Endothelial cell of umbilical vein (primary cell): Measurements from ENCODE around the gene CRYAB. TPM values are rescaled to one million over a fixed set of nuclear protein-coding genes. Genes with fewer than 3 reads are reported as not detected.

Source experiments
- BruUV-seq: library from RNA; stranded (reverse); fragments of 400-500 nt; replicated peaks from 2 replicates; lab custom pipeline; 2021; lab: Mats Ljungman, UMichigan
- CTCF ChIA-PET: fragments of 300-600, 350-600 bp; sonication (Branson Sonifier 250); formaldehyde crosslinking; loops from one replicate; lab custom pipeline; 2021; ENCODE audit warnings: antibody characterized with exemption, inconsistent platforms; lab: Charles Lee
- POLR2A ChIA-PET: fragments of 300-600, 350-600 bp; sonication (Branson Sonifier 250); formaldehyde crosslinking; loops from one replicate; lab custom pipeline; 2021; ENCODE audit warnings: antibody characterized with exemption, inconsistent platforms; lab: Charles Lee
- DNase-seq: peaks from one replicate; pipeline ENCODE4 v3.0.0-alpha.2; 2011; ENCODE audit warnings: low read depth, low spot score
- FAIRE-seq: peaks from 2 replicates; lab custom pipeline; 2011; peaks lifted over from hg19 to GRCh38; lab: Jason Lieb, UNC
- H2AFZ ChIP-seq: 2 replicates; pipeline ENCODE4 v1.6.0; 2012; ENCODE audit warnings: low read depth, low read length, control low read depth, inconsistent platforms
- H3K27ac ChIP-seq: 2 replicates; pipeline ENCODE4 v1.5.1; 2011; ENCODE audit warnings: low read depth, mild to moderate bottlenecking, control low read depth, low read length, moderate library complexity; ENCODE audit not compliant: insufficient read depth
- H3K27me3 ChIP-seq, 2 experiments: 2 replicates each; pipeline versions ENCODE4 v1.6.0 to v1.6.1; 2011; ENCODE audit warnings: low read length in 2 of 2, mixed read lengths in 1 of 2; ENCODE audit not compliant: control insufficient read depth in 2 of 2, insufficient read depth in 2 of 2
- H3K36me3 ChIP-seq, 2 experiments: 2 replicates in 1 of 2; 3 replicates in 1 of 2; pipeline ENCODE4 v1.5.1; 2011; ENCODE audit warnings: low read length in 2 of 2, mild to moderate bottlenecking in 1 of 2, moderate library complexity in 1 of 2; ENCODE audit not compliant: control insufficient read depth in 2 of 2, insufficient read depth in 2 of 2; ENCODE audit errors: extremely low read depth in 1 of 2
- H3K4me1 ChIP-seq: 3 replicates; pipeline ENCODE4 v1.5.1; 2011; ENCODE audit warnings: mild to moderate bottlenecking, low read length; ENCODE audit not compliant: control insufficient read depth, insufficient read depth; ENCODE audit errors: extremely low read depth
- H3K4me2 ChIP-seq: 2 replicates; pipeline ENCODE4 v1.6.1; 2011; ENCODE audit warnings: low read length, control low read depth, mixed read lengths; ENCODE audit not compliant: insufficient read depth
- H3K4me3 ChIP-seq, 3 experiments: fragments of 200-600 bp in 1 of 3; sonication (generic), shearing (Covaris generic) in 1 of 3; replicated peaks in 1 of 3; 2 replicates each; pipeline ENCODE4 v1.5.1; 2011 to 2016; ENCODE audit warnings: control low read depth in 3 of 3, low read length in 3 of 3, mild to moderate bottlenecking in 2 of 3, inconsistent platforms in 1 of 3, low read depth in 1 of 3, moderate library complexity in 1 of 3; ENCODE audit not compliant: insufficient read depth in 1 of 3
- H3K79me2 ChIP-seq: 2 replicates; pipeline ENCODE4 v1.6.0; 2012; ENCODE audit warnings: low read length, inconsistent platforms; ENCODE audit not compliant: control insufficient read depth, insufficient read depth
- H3K9ac ChIP-seq: replicated peaks from 2 replicates; pipeline ENCODE3; 2011; ENCODE audit warnings: low read length, control low read depth; ENCODE audit not compliant: insufficient read depth; ENCODE audit errors: extremely low read depth
- H3K9me1 ChIP-seq: replicated peaks from 3 replicates; pipeline ENCODE4 v1.6.0; 2011; ENCODE audit warnings: mild to moderate bottlenecking, low read length; ENCODE audit not compliant: control insufficient read depth, insufficient read depth; ENCODE audit errors: extremely low read depth
- H3K9me3 ChIP-seq: replicated peaks from 2 replicates; pipeline ENCODE4 v1.5.1; 2012; ENCODE audit warnings: low read length, inconsistent platforms; ENCODE audit not compliant: control insufficient read depth, insufficient read depth
- H4K20me1 ChIP-seq: replicated peaks from 2 replicates; pipeline ENCODE3; 2011; ENCODE audit warnings: mild to moderate bottlenecking, low read length; ENCODE audit not compliant: control insufficient read depth, insufficient read depth; ENCODE audit errors: extremely low read depth
- CTCF ChIP-seq, 2 donors: IDR thresholded peaks; 1 replicate in 1 of 2; 2 replicates in 1 of 2; pipeline ENCODE4 v1.5.1; 2011; ENCODE audit warnings: low read length in 2 of 2, mild to moderate bottlenecking in 2 of 2, moderate library complexity in 2 of 2, control low read depth in 1 of 2, inconsistent platforms in 1 of 2, low read depth in 1 of 2; ENCODE audit not compliant: insufficient read depth in 1 of 2; ENCODE audit errors: extremely low read depth in 1 of 2
- EZH2 ChIP-seq: IDR thresholded peaks from 2 replicates; pipeline ENCODE4 v1.6.1; 2012; ENCODE audit warnings: borderline replicate concordance, low read depth, mild to moderate bottlenecking, moderate library complexity, low read length, inconsistent platforms; ENCODE audit not compliant: severe bottlenecking
- FOS ChIP-seq: IDR thresholded peaks from 2 replicates; pipeline ENCODE4 v1.6.1; 2011; ENCODE audit warnings: mild to moderate bottlenecking, low read length, moderate library complexity, borderline replicate concordance; ENCODE audit not compliant: insufficient read depth
- GATA2 ChIP-seq: IDR thresholded peaks from 2 replicates; pipeline ENCODE4 v1.7.0; 2011; ENCODE audit warnings: low read depth, mild to moderate bottlenecking, moderate library complexity, mixed read lengths, low read length; ENCODE audit not compliant: insufficient read length, insufficient read depth
- JUN ChIP-seq: IDR thresholded peaks from 2 replicates; pipeline ENCODE4 v1.6.1; 2011; ENCODE audit warnings: borderline replicate concordance, low read depth; ENCODE audit not compliant: insufficient read length, insufficient read depth
- MAX ChIP-seq: IDR thresholded peaks from 2 replicates; pipeline ENCODE4 v1.6.1; 2011; ENCODE audit not compliant: insufficient read depth, insufficient read length
- MYC ChIP-seq: IDR thresholded peaks from one replicate; pipeline ENCODE4 v1.6.1; 2011; ENCODE audit warnings: mild to moderate bottlenecking, low read depth, low read length
- POLR2A ChIP-seq: IDR thresholded peaks from 2 replicates; pipeline ENCODE4 v1.6.1; 2012; ENCODE audit warnings: low read depth, mild to moderate bottlenecking, control low read depth, low read length
- POLR2AphosphoS5 ChIP-seq: IDR thresholded peaks from 2 replicates; pipeline ENCODE4 v1.6.1; 2012; ENCODE audit warnings: low read depth, mild to moderate bottlenecking, control low read depth, low read length, moderate library complexity; ENCODE audit not compliant: insufficient read depth
- dilution Hi-C: fragments of 300-500 bp; cut with MboI; formaldehyde crosslinking; loops from one replicate; pipeline ENCODE4 v1.15.0; 2019; ENCODE audit warnings: low sequenced_read_pairs; ENCODE audit not compliant: extremely low pct_ligation_motif_present
- intact Hi-C: fragments of 100-400 bp; cut with micrococcal nuclease; formaldehyde crosslinking; loops from one replicate; pipeline ENCODE4 v1.10.0; 2022
- polyA plus RNA-seq, 4 experiments: library from polyadenylated mRNA; depleted of rRNA in 3 of 4; stranded (reverse) in 3 of 4; unstranded in 1 of 4; fragments of >200 nt; gene quantifications; 2 replicates each; pipeline versions ENCODE4 v1.2.1 to v1.2.3, GENCODE V29; 2011 to 2012; ENCODE audit warnings: missing spikeins in 1 of 4
- total RNA-seq: library from RNA; stranded (reverse); gene quantifications from 2 replicates; pipeline ENCODE4 v1.2.3, GENCODE V29; 2021

The CRYAB gene
- total and polyA plus RNA-seq, 2 donors (not counting 3 experiments of a cell fraction or from before 2014, with no cell fraction given), result 0.48 TPM; not detected in 1

GRCh38 chr11:111882202-111882601, 29.4 kb downstream of the CRYAB start:
- Histone ChIP-seq H4K20me1 (no peaks in the 10 kb centered on the region), H3K27me3 (no peaks in the 10 kb centered on the region), H3K9me3 (no peaks in the 10 kb centered on the region), H3K4me2 (no peak overlapping the region), H2AFZ (peak overlapping the region; percentile 50), H3K4me1 (peaks cover 21% of the 10 kb centered on the region), H3K79me2 (no peaks in the 10 kb centered on the region), H3K27ac (no peak overlapping the region), H3K9ac (no peak overlapping the region), H3K4me3 (no peak overlapping the region), H3K36me3 (no peaks in the 10 kb centered on the region), H3K9me1 (no peaks in the 10 kb centered on the region)
- no TSS peak for BruUV-seq
- TF ChIP-seq JUN (no peak), POLR2A (no peak), MYC (no peak), MAX (no peak), FOS (no peak), GATA2 (no peak), CTCF (IDR thresholded peaks at IDR 0.05; ENCODE audit: extremely low read depth in 1 of 2, insufficient read depth in 1 of 2, low read depth in 1 of 2, low read length in 2 of 2) (no peak), POLR2AphosphoS5 (no peak), EZH2 (no peak)
- no peak for DNase-seq
- dilution Hi-C loops, result no loop called here
- intact Hi-C loops, result no loop called here
- FAIRE-seq, result no peak
- POLR2A ChIA-PET, result no interaction called here
- CTCF ChIA-PET, result interaction anchor here (1.1 to 2.9 kb wide), 5 partner anchors 11 to 100 kb away, joined by 3 to 22 read pairs (median 8); partner anchors contain the start of gene ALG9
